HCT116 (cell line): ENCODE results near the gene PDE9A. TPM values are rescaled to one million over a fixed set of nuclear protein-coding genes. Genes with fewer than 3 reads are reported as not detected.

ENCODE experiments used
- ATAC-seq: fragments of 200-7000 bp; cut with Tn5 transposase; 2 replicates; pipeline ENCODE4 v1.9.1; 2020; ENCODE audit warnings: mild to moderate bottlenecking, moderate library complexity
- BruUV-seq: library from RNA; stranded (reverse); fragments of 400-500 nt; replicated peaks from 2 replicates; lab custom pipeline; 2021; lab: Mats Ljungman, UMichigan
- CTCF ChIA-PET: fragments of 300-600 bp; sonication (Branson Sonifier 250); formaldehyde crosslinking; loops from one replicate; lab custom pipeline; 2021; ENCODE audit warnings: antibody characterized with exemption; lab: Charles Lee
- POLR2A ChIA-PET: fragments of 300-600, 350-600 bp; sonication (Branson Sonifier 250); formaldehyde crosslinking; loops from one replicate; lab custom pipeline; 2021; ENCODE audit warnings: antibody characterized with exemption; lab: Charles Lee
- RAD21 ChIA-PET, 2 experiments: fragments of 300-600 bp; sonication (Branson Sonifier 250); formaldehyde crosslinking; loops; one replicate each; lab custom pipeline; 2023; ENCODE audit warnings: low total read pairs in 2 of 2; ENCODE audit not compliant: uncharacterized antibody in 2 of 2, unreplicated experiment in 2 of 2, low non-redundant PET in 1 of 2; lab: Charles Lee
- DNase-seq: peaks from one replicate; pipeline ENCODE4 v3.0.0-alpha.2; 2010; ENCODE audit warnings: low read depth, low spot score
- H2AFZ ChIP-seq: fragments of 200-600 bp; shearing (Covaris generic), sonication (generic); 2 replicates; pipeline ENCODE4 v1.6.1; 2017; ENCODE audit warnings: low read depth, mixed run types, mixed read lengths, antibody characterized with exemption, low read length; ENCODE audit not compliant: poor library complexity, severe bottlenecking
- H3K27ac ChIP-seq: 2 replicates; pipeline ENCODE4 v1.5.1; 2012; ENCODE audit warnings: low read depth, low read length
- H3K27me3 ChIP-seq: fragments of 200-600 bp; sonication (generic); 2 replicates; pipeline ENCODE4 v1.6.1; 2016; ENCODE audit warnings: mixed run types, low read length, mixed read lengths; ENCODE audit not compliant: insufficient read depth
- H3K36me3 ChIP-seq, 2 experiments: fragments of 200-500 bp in 1 of 2; fragments of 200-600 bp in 1 of 2; sonication (Bioruptor generic) in 1 of 2; sonication (generic) in 1 of 2; 2 replicates each; pipeline versions ENCODE4 v1.5.1 to v1.6.1; 2014 to 2016; ENCODE audit warnings: low read length in 2 of 2, inconsistent platforms in 1 of 2, mixed read lengths in 1 of 2, mixed run types in 1 of 2; ENCODE audit not compliant: insufficient read depth in 2 of 2, control insufficient read depth in 1 of 2
- H3K4me1 ChIP-seq, 2 experiments: fragments of 200-600 bp in 1 of 2; sonication (generic) in 1 of 2; 2 replicates each; pipeline versions ENCODE4 v1.5.1 to v1.6.1; 2012 to 2017; ENCODE audit warnings: low read length in 2 of 2, inconsistent platforms in 1 of 2, mild to moderate bottlenecking in 1 of 2, mixed read lengths in 1 of 2, mixed run types in 1 of 2, moderate library complexity in 1 of 2; ENCODE audit not compliant: insufficient read depth in 2 of 2, control insufficient read depth in 1 of 2
- H3K4me2 ChIP-seq: fragments of 200-600 bp; sonication (generic); 2 replicates; pipeline ENCODE4 v1.6.1; 2017; ENCODE audit warnings: mixed run types, low read length, mixed read lengths
- H3K4me3 ChIP-seq, 2 experiments: fragments of 200-600 bp in 1 of 2; sonication (generic) in 1 of 2; replicated peaks in 1 of 2; 2 replicates each; pipeline ENCODE4 v1.5.1; 2011 to 2016; ENCODE audit warnings: low read length in 2 of 2, control low read depth in 1 of 2, low read depth in 1 of 2, mild to moderate bottlenecking in 1 of 2, mixed read lengths in 1 of 2, mixed run types in 1 of 2
- H3K79me2 ChIP-seq: fragments of 200-600 bp; sonication (generic); 2 replicates; pipeline ENCODE4 v1.6.1; 2017; ENCODE audit warnings: mild to moderate bottlenecking, mixed run types, low read length, moderate library complexity, mixed read lengths; ENCODE audit not compliant: insufficient read depth
- H3K9ac ChIP-seq: fragments of 200-600 bp; sonication (generic); 2 replicates; pipeline ENCODE4 v1.6.1; 2016; ENCODE audit warnings: low read length, mixed read lengths
- H3K9me2 ChIP-seq: fragments of 200-600 bp; sonication (generic), shearing (Covaris generic); 2 replicates; pipeline ENCODE4 v1.6.1; 2017; ENCODE audit warnings: mixed run types, mild to moderate bottlenecking, moderate library complexity; ENCODE audit not compliant: insufficient read depth
- H3K9me3 ChIP-seq, 2 experiments: fragments of 200-500 bp in 1 of 2; fragments of 200-600 bp in 1 of 2; sonication (Bioruptor generic) in 1 of 2; sonication (generic) in 1 of 2; 2 replicates each; pipeline ENCODE4 v1.6.1; 2014 to 2017; ENCODE audit warnings: low read length in 2 of 2, mixed read lengths in 2 of 2, inconsistent platforms in 1 of 2, low read depth in 1 of 2, mild to moderate bottlenecking in 1 of 2, mixed run types in 1 of 2, moderate library complexity in 1 of 2; ENCODE audit not compliant: control insufficient read depth in 1 of 2, insufficient read depth in 1 of 2
- H4K20me1 ChIP-seq: fragments of 200-600 bp; sonication (generic), shearing (Covaris generic); 2 replicates; pipeline ENCODE4 v1.6.1; 2017; ENCODE audit warnings: mixed run types, mild to moderate bottlenecking, moderate library complexity; ENCODE audit not compliant: insufficient read depth
- ATF3 ChIP-seq: IDR thresholded peaks from 2 replicates; pipeline ENCODE4 v1.6.1; 2012
- CBX3 ChIP-seq: IDR thresholded peaks from 2 replicates; pipeline ENCODE4 v1.6.1; 2012; ENCODE audit warnings: low read depth
- CEBPB ChIP-seq: IDR thresholded peaks from 2 replicates; pipeline ENCODE4 v1.6.1; 2012; ENCODE audit warnings: low read depth
- ELF1 ChIP-seq: IDR thresholded peaks from 2 replicates; pipeline ENCODE4 v1.6.1; 2012; ENCODE audit warnings: low read depth, borderline replicate concordance
- EZH2 ChIP-seq: fragments of 200-600 bp; sonication (generic); IDR thresholded peaks from 2 replicates; pipeline ENCODE4 v1.6.1; 2017; ENCODE audit warnings: antibody characterized with exemption, mixed run types
- EZH2phosphoT487 ChIP-seq: fragments of 200-600 bp; IDR thresholded peaks from 2 replicates; pipeline ENCODE4 v1.6.1; 2018; ENCODE audit warnings: antibody characterized with exemption, borderline replicate concordance
- JUND ChIP-seq: IDR thresholded peaks from 2 replicates; pipeline ENCODE4 v1.6.1; 2012
- POLR2A ChIP-seq: IDR thresholded peaks from 2 replicates; pipeline ENCODE4 v1.7.0; 2011; ENCODE audit warnings: borderline replicate concordance; ENCODE audit not compliant: insufficient read depth, insufficient read length; ENCODE audit errors: extremely low read depth
- SIN3A ChIP-seq: IDR thresholded peaks from 2 replicates; pipeline ENCODE4 v1.6.1; 2012; ENCODE audit warnings: low read depth
- SP1 ChIP-seq: IDR thresholded peaks from 2 replicates; pipeline ENCODE4 v1.6.1; 2012; ENCODE audit warnings: low read depth
- SRF ChIP-seq: IDR thresholded peaks from 2 replicates; pipeline ENCODE4 v1.6.1; 2012; ENCODE audit warnings: low read depth
- TCF7L2 ChIP-seq: IDR thresholded peaks from 2 replicates; pipeline ENCODE4 v1.7.0; 2011; ENCODE audit warnings: borderline replicate concordance, inconsistent platforms; ENCODE audit not compliant: insufficient read depth, insufficient read length; ENCODE audit errors: extremely low read depth
- YY1 ChIP-seq: IDR thresholded peaks from 2 replicates; pipeline ENCODE4 v1.6.1; 2011; ENCODE audit warnings: low read length, low read depth, moderate library complexity, mild to moderate bottlenecking; ENCODE audit not compliant: insufficient replicate concordance; ENCODE audit errors: extremely low read depth
- ZFX ChIP-seq: fragments of 450-650 bp; IDR thresholded peaks from 2 replicates; pipeline ENCODE4 v1.6.1; 2017
- ZNF274 ChIP-seq: fragments of 200-500 bp; sonication (Bioruptor generic); IDR thresholded peaks from 2 replicates; pipeline ENCODE4 v1.6.1; 2014; ENCODE audit warnings: mild to moderate bottlenecking, low read depth, low read length, inconsistent platforms
- intact Hi-C: fragments of 100-400 bp; cut with micrococcal nuclease; formaldehyde crosslinking; loops from 2 replicates; pipeline ENCODE4 v1.10.0; 2022
- total RNA-seq: library from RNA; stranded (reverse); gene quantifications from one replicate; pipeline ENCODE4 v1.2.1, GENCODE V29; 2021; ENCODE audit not compliant: unreplicated experiment
- TF ChIP-seq, protein P1 (sequence below): IDR thresholded peaks from 2 replicates; pipeline ENCODE4 v1.6.1; 2012

Gene PDE9A
- total RNA-seq, 1 experiment from 2014 or later: 31.4 TPM

DNA sequence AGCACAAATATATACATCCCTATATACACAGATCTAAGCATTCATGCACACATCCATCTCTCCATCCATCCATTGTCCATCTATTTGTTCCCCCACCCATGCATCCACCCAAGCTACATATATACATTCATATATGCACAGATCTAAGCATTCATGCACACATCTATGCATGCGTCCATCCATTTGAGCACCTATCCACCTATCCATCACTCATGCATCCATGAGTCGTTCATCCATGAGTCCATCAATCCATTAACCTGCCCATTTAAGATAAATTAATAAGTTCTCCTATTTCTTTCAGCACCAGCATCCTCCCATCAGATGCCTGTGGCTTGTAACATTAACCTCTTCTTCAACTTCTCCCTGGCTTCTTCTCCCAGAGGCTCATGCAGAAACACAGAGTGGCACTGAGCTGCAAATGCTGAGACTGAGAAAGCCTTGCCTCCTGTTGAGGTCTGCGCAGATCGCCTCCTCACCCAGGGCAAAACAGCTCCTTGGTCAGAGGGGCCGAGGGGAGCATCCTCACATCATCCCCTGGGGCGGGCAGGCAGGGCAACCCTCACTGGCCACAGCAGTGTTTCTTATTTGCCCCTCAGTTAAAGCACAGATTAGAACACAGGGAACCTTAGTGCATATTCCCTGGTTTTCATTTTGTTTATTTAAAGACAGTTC is 17.4 kb upstream of the PDE9A start:
- no peak overlapping the region for H3K27ac ChIP-seq
- CTCF ChIA-PET: no interaction called here

DNA sequence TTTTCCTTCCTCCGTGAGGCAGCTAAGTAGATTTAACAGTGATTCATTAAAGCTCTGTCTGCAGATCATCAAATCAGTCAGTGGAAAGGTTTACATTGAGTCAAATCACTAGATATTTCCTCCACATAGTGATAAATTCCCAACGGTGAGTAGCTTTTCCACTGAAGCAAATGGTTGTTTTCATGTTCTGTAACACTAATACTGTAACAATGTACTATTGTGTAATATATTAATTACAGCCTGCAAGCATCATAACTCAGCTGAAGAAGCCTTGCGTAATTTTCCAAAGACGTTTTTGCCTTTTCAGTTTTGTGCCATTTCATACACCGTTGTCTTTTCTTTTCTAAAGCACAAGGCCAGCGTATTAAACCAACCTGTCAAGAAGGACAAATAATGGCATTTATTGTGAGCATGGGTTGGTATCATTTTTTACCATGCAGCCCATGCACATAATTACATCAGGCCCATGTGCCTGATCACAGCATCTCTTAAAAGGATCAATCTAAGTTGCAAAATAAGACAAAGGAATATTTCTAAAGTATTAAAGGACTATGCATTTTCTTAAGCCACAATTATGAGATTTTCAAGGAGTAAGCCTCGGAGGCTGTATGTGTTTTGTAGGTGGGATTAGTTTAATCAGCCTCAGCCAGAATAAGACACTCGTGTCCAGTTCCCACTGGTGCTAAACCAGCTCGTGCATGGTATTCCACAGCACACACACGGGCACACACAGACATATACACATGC is 16.7 kb upstream of the PDE9A start:
- ChIA-PET CTCF (no interaction called here), RAD21 (no interaction called here), POLR2A (no interaction called here)
- no peaks in the 10 kb centered on the region for H4K20me1 ChIP-seq
- peaks cover 4 to 12% of the 10 kb centered on the region in 2 experiments for H3K4me1 ChIP-seq
- no peaks in the 10 kb centered on the region for H3K9me3 ChIP-seq
- TF ChIP-seq ZNF274 (no peak), SIN3A (no peak), ATF3 (no peak), EZH2phosphoT487 (no peak), ELF1 (no peak), SP1 (no peak), JUND (no peak), TCF7L2 (no peak), CBX3 (no peak), EZH2 (no peak), SRF (no peak), CEBPB (no peak), YY1 (no peak), POLR2A (no peak), ZFX (no peak)
- TF ChIP-seq, protein P1, sequence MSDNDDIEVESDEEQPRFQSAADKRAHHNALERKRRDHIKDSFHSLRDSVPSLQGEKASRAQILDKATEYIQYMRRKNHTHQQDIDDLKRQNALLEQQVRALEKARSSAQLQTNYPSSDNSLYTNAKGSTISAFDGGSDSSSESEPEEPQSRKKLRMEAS: no peak
- no peak overlapping the region for H3K27ac ChIP-seq
- BruUV-seq: no TSS peak
- H3K36me3 ChIP-seq: no peaks in the 10 kb centered on the region
- H3K27me3 ChIP-seq: 0 out of 2 replicates have a peak, but pooled peaks cover 4% of the 10 kb centered on the region
- no peaks in the 10 kb centered on the region for H3K79me2 ChIP-seq
- intact Hi-C loops: no loop called here
- H3K9me2 ChIP-seq: no peaks in the 10 kb centered on the region
- H2AFZ ChIP-seq: no peak overlapping the region
- H3K4me3 ChIP-seq: no peak overlapping the region
- no peak overlapping the region for H3K9ac ChIP-seq
- ATAC-seq: no peak
- no peak overlapping the region for H3K4me2 ChIP-seq
- no peak for DNase-seq

More for the DNA sequence above, 17.4 kb upstream of the PDE9A start:
- Histone ChIP-seq H3K4me1 (peaks cover 4 to 12% of the 10 kb centered on the region in 2 experiments), H3K9me3 (no peaks in the 10 kb centered on the region), H3K36me3 (no peaks in the 10 kb centered on the region), H3K9me2 (no peaks in the 10 kb centered on the region), H3K27me3 (0 out of 2 replicates have a peak, but pooled peaks cover 4% of the 10 kb centered on the region), H4K20me1 (no peaks in the 10 kb centered on the region), H3K4me2 (no peak overlapping the region), H2AFZ (no peak overlapping the region), H3K79me2 (no peaks in the 10 kb centered on the region), H3K4me3 (no peak overlapping the region), H3K9ac (no peak overlapping the region)
- DNase-seq (no peak), ATAC-seq (no peak)
- no TSS peak for BruUV-seq
- no peak for TF ChIP-seq CEBPB
- no peak for TF ChIP-seq ZNF274
- RAD21 ChIA-PET: no interaction called here
- POLR2A ChIA-PET: no interaction called here
- intact Hi-C loops: no loop called here
